Panc1 (cell line): ENCODE results near the gene MR1.

Experiments used
- CTCF ChIP-seq: fragments of 450-650 bp; IDR thresholded peaks from 2 replicates; pipeline ENCODE4 v1.5.1; 2017; ENCODE audit warnings: mild to moderate bottlenecking
- POLR2AphosphoS5 ChIP-seq: IDR thresholded peaks from 2 replicates; pipeline ENCODE4 v1.6.1; 2012; ENCODE audit warnings: mild to moderate bottlenecking, low read depth, low read length, moderate library complexity
- REST ChIP-seq, 2 experiments: IDR thresholded peaks; 2 replicates each; pipeline ENCODE4 v1.6.1; 2011 to 2012; ENCODE audit warnings: low read depth in 2 of 2, control low read depth in 1 of 2, low read length in 1 of 2, mild to moderate bottlenecking in 1 of 2, moderate library complexity in 1 of 2; ENCODE audit not compliant: insufficient read depth in 1 of 2

DNA sequence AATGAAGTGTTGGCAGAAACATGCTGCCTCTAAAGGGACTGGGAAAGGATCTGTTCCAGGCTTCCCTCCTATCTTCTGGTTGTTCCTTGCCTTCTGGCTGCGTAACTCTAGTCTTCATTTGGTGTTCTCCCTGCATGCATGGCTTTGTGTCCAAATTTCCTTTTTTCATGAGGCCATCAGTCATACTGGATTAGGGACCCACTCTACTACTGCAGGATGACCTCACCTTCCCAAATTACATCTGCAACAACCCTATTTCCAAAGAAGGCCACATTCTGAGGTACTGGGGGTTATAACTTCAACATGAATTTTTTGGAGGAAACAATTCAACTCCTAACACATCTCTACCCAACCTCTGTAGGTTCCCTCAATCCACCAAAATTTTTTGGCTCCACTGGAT, 26.3 kb downstream of the MR1 start:
- no peak for TF ChIP-seq CTCF
- TF ChIP-seq POLR2AphosphoS5 = no peak
- TF ChIP-seq REST (IDR thresholded peaks at IDR 0.05; ENCODE audit: insufficient read depth in 1 of 2, low read depth in 2 of 2, low read length in 1 of 2) = no peak
